AML-193 (cell line): ENCODE results near the gene KLHL14.
"Not testable (repeated sequence)": the region's sequence is repeated elsewhere in the genome, so short reads cannot be mapped to it uniquely, and the experiment has no call there.

Experiments used
- DNase-seq, 2 experiments: peaks; one replicate each; lab custom pipeline; 2025; lab: John Stamatoyannopoulos, UW

KLHL14 gene

DNA sequence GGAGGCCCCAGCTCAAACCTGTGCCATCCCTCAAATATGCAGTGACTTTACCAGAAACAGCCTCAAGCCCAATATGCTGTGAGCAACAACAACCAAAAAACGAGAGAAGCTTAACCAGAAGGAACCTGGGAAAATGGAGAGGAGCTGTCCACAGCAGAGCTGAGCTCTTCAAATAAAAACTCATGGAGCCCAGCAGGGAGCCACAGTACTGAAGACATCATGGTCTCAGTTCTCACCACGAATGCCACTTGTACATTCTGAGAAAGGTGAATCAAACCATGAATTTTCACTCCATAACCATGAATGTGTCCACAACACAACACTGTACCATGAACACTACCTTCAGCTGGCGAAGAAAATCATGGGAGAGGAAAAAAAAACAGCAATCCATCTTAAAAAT is 50.5 kb downstream of the KLHL14 start:
- no peak for DNase-seq

DNA sequence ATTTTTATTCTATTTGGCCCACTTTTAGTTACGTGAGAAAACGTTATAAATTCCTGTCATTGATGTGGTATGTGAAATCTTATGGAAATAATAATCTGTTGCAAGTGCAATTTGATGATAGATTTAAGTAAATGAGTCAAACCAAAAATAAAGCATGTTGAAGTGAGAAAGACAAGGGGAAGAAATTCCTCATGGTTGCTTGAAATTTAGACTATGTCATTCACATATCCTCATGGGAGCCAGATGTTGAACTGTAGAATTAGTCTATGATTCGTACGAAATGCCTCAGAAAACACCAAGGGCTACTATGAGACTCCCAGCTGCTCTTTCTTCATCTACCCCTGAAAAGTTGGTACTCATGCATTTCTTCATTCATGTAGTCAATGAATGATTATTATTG is 55.7 kb downstream of the KLHL14 start:
- no peak for DNase-seq

DNA sequence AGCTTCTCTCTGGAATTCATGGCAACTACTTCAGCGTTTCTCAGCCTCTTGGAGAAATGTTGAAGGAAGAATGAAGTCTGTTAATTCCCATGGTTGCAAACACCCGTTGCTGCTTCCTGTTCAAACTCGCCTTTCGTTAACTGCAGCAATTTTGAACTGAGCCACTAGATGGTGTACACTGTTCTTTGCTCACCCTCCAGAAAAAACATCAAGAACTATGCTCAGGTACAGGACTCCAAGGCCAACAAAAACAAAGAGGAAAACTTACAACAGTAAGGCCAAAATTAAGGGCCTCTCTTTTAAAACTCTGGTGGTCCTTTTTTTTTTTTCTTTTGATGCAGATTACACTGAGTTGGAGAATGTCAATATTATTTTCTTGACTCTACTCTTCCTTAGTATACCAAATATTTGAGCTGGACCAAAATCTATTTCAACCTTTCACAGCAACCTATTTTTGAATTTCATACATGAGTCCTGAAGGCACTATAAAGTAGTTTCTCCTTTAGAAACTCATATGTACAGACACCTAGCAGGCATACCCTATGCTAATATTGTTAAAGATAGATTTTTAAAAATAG is 58.2 kb downstream of the KLHL14 start:
- peak; percentile 60 to 63 for DNase-seq

DNA sequence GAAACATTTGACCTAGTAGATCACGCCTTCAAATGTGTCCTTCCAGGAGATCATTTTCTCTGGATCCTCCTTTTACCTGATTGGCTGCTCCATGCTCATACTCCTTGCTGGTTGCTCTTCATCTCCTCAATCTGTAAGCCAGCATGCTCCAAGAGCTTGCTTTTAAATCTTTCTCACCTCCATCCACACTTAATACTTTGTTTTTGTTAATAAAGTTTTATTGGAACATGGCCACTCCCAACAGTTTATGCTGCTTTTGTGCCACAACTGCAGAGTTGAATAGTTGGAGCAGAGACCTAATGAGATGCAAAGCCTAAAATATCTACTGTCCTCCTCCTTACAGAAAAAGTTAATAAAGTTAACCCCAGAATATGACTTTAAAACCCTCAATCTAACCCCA is 60.0 kb downstream of the KLHL14 start:
- DNase-seq, result no peak

DNA sequence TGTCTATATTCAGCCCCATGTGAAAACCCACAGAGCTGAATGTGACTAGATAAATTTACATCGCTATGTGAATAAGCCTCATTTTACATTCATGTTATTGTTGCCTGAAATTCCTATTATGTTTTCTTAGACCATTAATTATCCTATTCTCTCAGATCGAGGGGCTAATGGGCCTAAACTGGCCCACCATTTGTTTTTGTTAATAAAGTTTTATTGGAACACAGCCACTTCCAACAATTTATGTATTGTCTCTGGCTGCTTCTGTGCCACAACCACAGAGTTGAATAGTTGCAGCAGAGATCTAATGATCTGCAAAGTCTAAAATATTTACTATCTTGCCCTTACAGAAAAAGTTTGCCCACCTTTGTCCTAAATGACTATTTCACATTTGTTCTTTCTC is 61.0 kb downstream of the KLHL14 start:
- no peak for DNase-seq

DNA sequence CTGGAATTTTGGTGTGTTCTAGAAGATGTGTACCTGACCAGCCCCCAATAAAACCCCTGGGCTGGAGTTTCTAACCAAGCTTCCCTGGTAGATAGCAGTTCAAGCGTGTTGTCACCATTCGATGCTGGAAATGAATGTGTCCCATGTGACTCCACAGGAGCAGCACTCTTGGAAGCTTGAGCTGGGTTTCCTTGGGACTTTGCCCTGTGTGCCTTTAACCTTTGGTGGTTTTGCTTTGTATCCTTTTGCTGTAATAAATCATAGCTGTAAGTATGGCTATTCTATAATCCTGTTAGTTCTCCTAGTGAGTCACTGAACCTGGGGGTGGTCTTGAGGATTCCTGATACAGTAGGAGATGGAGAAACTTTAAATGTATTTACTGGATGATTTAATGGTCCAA is 65.2 kb downstream of the KLHL14 start:
- DNase-seq, result no peak

DNA sequence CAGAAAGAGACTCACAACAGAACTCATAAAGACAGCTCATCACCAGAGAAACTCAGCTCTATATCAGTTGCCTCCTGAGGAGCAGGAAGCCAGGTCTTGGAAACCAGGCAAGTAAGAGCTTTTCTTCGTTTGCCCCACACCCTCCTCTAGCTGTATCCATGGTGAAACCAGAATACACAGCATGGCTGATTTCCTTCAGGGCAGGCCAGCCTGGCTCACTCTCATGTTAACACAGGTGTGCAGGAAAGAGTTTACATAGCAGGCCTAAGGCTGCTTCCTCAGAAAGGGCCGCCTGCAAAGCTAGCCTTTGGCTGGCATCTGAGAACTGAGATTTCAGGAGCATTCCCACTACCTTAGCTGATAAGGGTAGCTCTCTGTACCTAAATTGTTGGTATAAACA is 65.7 kb downstream of the KLHL14 start:
- DNase-seq, result no peak

DNA sequence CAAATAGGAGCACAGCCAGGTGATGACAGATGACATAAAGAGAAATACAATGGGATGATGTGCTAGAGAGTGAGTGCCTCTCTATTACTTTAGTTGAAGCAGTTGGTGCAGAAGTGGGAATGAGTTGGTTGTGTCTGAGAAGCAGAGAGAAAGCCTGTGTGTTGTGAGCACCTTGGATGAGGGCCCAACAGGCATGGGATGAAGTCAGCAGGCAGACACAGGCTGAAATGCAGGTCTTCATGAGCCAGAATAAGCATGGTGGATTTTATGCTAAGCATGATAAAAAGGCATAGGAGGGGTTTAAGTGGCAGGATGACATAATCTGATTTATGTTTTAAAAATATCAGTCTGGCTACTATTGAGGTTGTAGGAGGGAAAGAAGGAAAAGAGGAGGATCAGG is 71.5 kb downstream of the KLHL14 start:
- DNase-seq, result no peak

DNA sequence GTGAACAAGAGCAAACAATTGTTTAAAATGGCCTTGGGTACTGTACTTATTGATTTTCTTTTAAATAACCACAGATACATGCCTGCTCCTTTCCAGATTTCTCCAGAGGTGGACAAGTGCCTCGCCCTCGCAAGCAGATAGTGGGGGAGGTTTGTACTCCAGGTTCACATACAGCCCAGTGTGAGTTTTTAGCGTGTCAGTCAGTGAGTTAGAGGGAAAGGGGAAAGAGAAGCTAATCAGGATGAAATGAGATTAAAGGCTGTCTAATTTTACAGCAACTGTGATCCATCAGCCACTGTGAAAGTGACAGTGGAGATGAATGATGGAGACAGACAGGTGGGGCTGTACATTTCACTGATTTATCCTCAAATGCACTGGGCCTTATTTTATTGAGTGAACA is 74.7 kb downstream of the KLHL14 start:
- no peak for DNase-seq

DNA sequence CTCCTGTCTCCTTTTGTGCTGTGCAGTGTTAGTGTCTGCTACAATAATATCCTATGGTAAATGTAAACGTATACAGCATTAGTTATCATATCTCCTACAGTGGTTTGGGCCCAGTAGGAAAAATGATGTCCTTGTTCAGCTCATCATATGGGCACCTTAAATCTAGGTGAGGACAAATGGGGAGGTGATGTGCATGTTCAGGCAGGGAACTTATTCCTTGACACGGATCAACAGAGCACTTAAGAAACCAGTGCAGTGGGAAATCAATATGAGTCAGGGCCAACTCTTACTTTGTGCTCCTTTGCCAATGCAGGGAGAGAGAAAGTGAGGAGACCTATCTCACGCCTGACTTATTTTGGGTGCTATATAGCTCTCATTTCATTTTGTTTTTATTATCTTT is 76.4 kb downstream of the KLHL14 start:
- DNase-seq, result no peak

DNA sequence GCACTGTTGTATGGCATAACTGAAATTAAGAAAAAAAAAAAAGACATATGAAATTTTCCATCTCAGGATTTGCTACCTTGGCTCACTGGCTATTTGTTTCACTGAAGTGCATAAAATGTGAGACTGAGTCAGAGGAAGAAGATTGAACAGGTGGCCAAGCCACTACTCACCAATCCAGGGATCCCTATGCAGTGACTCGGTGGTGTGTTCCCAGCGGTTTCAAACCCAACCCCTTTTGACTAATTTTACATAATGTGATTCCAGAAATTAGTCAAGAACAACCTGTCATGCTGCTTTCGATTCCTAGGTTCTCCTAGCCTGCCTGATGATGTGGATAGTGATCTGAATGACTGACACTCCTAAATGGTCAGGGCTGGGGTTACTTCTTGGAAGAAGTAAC is 77.3 kb downstream of the KLHL14 start:
- DNase-seq, result no peak

DNA sequence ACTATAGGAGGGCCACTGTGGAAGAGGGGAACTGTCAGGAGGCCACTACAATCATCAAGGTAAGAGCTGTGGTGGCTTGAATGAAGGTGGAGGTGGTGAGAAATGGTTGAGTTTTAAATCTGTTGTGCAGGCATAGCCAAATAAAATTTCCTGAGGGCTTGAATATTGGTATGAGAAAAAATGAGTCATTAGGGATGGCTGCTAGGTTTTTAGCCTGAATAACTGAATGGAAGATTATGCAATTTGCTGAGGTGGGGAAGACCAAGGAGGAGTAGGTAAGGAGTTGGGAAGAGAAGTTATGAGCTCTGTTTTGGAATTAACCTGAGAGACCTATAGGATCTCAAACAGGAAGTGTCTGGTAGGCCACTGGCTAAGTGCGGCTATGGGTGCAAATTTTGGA is 84.0 kb downstream of the KLHL14 start:
- DNase-seq, result no peak

DNA sequence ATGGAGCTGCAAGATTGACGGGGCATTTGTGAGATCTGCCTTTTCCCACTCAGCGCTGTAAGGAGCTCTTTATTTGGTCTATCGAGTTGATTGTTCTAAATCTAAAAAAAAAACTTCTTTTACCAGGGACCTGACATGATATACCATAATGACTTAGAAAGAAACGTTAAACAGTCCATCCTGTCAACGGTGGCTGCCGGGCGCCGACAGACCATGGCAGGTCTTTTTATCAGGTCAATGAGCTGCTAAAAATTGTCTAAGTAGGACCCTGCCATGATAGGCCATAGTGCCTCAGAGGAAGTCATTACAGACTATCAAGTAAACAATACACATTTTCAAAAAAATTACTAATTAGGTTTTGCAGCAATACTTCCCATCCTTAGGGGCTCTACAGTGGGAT is 87.9 kb downstream of the KLHL14 start:
- no peak for DNase-seq

DNA sequence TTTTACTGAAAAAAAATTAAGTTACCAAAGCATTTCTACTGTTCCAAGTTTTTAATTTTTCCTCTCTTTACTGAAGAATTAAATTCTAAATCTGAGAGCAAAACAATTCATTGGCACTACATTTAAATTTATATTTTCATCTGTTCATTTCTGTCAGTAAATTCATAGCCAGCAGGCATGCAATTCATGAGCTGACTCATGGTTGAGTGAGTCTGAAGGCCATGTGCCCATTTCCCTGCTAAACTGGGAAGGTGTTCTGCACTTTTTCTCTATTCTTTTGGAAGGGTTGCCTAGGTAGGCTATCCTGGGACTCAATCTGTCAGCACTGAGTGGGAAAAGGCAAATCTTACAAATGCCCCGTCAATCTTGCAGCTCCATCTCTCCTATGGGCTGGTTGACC is 88.7 kb downstream of the KLHL14 start:
- no peak for DNase-seq

DNA sequence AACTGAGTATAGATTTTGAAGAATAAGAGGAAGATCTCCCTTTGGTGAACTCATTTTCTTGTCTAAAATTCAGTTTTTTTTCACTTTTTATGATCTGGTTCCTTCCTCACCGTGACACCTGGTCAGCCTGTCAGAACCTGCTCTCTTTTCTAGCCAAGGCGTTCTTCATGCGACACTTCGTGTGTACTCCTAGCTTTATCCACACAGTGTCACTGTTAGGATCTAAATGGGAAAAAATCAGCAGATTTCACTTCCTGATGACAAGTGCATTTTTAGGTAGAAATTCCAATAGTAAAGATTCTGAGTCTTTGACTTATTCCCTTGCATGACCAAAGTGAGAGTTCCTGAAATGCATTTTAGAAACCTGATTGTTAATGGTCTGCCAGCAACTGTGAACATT is 89.8 kb downstream of the KLHL14 start:
- DNase-seq, result no peak

DNA sequence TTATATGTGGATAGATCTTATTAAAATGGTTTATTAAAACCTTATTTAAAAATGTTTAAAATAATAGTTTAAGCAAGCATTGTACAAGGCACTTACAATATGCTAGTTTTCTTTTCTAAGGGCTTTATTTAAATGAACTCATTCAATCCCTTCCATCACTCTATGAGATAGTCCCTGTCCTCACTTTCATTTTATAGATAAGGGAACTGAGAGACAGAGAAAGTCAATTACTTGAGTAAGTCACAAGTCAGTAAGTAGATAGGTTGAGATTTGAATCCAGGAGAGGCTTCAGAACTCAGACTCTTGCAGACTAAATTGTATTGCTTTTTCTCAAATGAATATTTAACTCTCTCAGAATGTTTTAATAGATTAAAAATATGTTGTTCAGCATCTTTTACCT is 95.2 kb downstream of the KLHL14 start:
- no peak for DNase-seq

DNA sequence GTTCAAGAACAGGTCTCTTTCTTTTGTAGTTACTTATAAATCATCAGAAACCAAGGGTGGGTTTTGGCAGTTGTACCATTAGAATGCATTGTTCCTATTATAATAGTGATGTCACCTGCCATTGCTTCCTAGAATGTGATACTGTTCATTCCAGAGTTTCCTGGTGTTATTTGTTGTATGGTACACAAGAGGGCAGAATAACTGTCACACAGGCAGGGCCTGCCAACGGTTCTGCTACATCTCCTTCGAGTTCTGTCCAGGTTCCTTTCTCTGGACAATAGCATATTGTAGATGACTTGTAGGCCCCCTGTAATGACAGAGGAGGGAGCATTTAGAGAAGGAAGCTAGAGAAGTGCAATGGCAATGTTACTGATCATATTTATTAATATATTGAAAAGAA is 98.3 kb downstream of the KLHL14 start:
- DNase-seq, result no peak

DNA sequence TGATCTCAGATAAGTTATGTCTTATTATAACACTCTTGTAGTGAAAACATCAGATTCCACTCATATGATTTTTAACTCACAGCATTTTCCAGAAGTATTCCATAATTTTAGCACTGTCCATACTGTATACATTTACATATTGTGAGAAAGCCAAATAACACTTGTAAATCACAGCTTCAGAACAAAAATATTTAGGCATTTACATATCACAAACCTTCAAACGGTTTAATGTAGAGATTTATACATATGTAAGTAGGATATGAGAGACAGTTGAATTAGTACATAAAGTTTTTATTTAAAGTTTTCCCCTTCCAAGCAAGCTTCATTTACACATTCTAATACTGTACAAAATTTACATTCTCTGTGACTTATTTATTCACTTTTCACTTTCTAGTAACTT is 100.4 kb downstream of the KLHL14 start:
- no peak for DNase-seq

DNA sequence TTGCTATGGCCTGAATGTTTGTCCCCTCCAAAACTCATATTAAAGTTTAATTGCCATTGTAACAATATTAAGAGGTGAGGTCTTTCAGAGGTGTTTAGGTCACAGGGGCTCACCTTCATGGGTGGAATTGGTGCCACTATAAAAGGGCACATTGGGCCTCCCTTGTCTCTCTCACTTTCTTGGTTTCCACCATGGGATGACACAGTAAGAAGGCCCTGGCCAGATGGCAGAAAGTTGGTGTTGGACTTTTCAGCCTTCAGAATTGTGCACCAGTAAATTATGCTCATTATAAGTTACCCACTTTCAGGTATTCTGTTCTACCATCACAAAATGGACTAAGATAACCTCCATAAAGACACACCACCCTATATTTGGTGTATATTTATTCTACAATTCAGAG is 102.1 kb downstream of the KLHL14 start:
- DNase-seq, result no peak

DNA sequence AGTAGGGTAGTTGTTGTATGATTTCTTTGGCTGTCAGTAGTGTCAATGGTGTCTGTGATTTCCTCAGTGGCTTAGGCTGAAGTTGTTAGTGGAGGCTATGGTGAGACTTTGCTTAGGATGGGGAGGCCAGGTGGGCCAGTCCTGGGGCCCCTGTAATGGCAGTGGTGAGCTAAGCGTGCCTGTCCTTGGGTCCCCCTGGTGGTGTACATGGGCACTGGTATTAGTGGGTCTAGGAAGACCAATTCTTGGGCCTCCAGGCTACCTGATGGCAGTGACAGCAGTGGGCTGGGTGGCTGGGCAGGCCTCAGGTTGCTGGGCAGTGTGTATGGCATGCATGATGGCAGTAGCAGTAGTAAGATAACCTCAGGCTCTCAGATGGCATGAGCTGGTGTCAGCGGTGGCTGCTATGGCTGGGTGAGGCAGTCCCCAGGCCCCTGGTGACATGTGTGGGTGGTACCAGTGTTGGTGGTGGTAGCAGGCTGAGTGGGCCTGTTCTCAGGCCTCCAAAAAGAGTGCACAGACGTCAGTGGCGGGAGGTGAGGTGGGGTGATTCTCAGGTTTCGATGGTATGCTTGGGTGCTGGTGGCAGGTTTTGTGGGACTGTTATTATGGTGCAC is 103.2 kb downstream of the KLHL14 start:
- no peak for DNase-seq

DNA sequence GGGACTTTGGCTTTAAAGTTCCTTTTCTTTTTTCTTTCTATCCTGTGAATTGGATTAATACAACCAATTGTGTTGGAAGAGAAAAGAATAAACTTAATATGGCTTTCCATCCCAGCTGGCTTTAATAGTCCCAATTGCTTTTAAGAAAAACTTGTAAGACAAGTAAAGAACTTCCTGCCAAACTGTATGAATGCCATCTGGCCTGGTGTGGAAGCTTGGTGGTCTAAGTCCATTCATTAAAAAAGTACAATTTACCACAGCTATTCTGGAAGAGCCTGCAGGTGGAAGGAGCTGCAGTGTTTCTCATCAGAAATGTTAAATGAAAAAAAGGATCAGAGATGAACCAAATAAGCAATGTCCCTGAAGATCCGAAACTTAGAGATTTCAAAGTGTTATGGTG is 103.9 kb downstream of the KLHL14 start:
- no peak for DNase-seq

DNA sequence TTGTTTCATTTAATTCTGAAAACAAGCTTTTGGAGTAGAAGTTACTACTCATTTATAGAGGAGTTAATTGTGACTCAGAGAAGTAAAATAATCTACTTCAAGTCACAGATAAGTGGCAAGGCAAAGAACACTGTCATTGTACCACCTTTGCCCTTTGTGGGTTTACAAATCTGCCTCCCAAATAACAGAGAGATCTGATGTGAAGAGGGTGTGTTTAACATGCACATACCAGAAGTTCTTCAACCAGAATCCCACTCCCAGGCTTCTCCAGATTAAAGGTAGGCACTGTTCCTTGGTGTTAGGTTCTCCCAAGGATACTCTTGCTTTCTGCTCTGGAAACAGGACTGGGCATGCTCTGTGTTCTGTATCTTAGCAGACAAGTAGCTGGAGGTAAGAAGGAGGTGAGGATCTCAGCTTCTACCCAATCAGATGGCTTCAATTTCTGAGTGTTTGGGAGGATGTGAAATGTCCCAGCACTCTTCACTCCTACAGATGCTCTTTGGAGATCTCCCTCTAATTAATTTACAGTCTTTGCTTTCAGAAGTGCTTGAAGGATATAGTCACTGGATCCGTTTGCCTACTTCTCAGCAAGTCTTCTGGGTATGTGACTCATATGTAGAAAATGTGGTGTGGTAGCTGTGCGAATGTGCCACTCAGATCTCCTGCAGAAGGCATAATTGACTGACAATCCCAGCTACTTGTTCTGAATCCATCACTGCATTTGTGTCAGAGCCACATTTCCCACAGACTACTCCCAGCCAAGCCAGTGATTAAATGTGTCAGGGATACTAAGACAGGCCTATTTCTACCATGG is 111.1 kb downstream of the KLHL14 start:
- DNase-seq, result no peak

DNA sequence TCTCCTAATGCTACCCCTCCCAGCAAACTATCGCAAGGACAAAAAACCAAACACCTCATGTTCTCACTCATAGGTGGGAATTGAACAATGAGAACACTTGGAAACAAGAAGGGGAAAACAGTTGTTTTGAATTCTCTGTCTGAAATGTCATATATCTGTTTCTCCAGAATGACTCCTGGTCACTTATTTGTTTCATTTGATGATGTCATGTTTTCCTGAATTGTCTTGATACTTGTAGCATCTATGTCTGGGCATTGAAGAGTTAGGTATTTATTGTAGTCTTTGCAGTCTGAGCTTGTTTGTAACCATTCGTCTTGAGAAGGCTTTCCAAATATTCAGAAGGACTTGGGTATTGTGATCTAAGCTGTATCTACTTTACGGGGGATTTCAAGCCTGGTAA is 118.3 kb downstream of the KLHL14 start:
- DNase-seq, result not testable (repeated sequence)

DNA sequence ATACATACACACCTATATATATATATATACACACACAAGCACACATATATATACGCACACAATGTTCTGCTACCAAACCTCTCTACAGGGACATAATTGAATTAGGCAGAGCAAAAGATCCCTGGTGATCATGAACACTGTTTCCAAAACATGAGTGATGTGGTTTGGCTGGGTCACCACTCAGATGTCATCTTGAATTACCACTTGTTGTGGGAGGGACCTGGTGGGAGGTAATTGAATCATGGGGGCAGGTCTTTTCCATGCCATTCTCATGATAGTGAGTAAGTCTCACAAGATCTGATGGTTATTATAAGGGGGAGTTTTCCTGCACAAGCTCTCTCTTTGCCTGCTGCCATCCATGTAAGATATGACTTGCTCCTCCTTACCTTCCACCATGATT is 135.2 kb downstream of the KLHL14 start:
- DNase-seq, result not testable (repeated sequence)
